H9 (cell line): ENCODE data around the gene CXCL14. TPM values are rescaled to one million over a fixed set of nuclear protein-coding genes. Genes with fewer than 3 reads are reported as not detected.

Source experiments
- DNase-seq: peaks from one replicate; pipeline ENCODE4 v3.0.0-alpha.2; 2017
- H2AFZ ChIP-seq: one replicate; pipeline ENCODE4 v1.6.1; 2013; ENCODE audit warnings: mild to moderate bottlenecking, low read length, control low read depth, moderate library complexity
- H2AK5ac ChIP-seq: 2 replicates; pipeline ENCODE4 v1.6.1; 2013; ENCODE audit warnings: low read length, control low read depth, mixed read lengths; ENCODE audit not compliant: insufficient read length
- H2BK120ac ChIP-seq: one replicate; pipeline ENCODE4 v1.6.1; 2013; ENCODE audit warnings: low read depth, mild to moderate bottlenecking, low read length, control low read depth, inconsistent platforms; ENCODE audit not compliant: poor library complexity, severe bottlenecking
- H2BK12ac ChIP-seq: 2 replicates; pipeline ENCODE4 v1.6.1; 2013; ENCODE audit warnings: low read length, control low read depth, mixed read lengths, low read depth; ENCODE audit not compliant: insufficient read length
- H2BK15ac ChIP-seq: 2 replicates; pipeline ENCODE4 v1.6.1; 2013; ENCODE audit warnings: low read depth, low read length, control low read depth
- H2BK20ac ChIP-seq: one replicate; pipeline ENCODE4 v1.6.1; 2013; ENCODE audit warnings: low read depth, mild to moderate bottlenecking, low read length, control low read depth, inconsistent platforms; ENCODE audit not compliant: poor library complexity, severe bottlenecking
- H2BK5ac ChIP-seq: 2 replicates; pipeline ENCODE4 v1.6.1; 2013; ENCODE audit warnings: low read length, control low read depth, mixed read lengths; ENCODE audit not compliant: insufficient read length
- H3K14ac ChIP-seq: 2 replicates; pipeline ENCODE4 v1.6.1; 2013; ENCODE audit warnings: low read length, control low read depth; ENCODE audit not compliant: insufficient read depth
- H3K18ac ChIP-seq: 2 replicates; pipeline ENCODE4 v1.6.1; 2013; ENCODE audit warnings: low read depth, mild to moderate bottlenecking, mixed read lengths, low read length, control low read depth; ENCODE audit not compliant: insufficient read length
- H3K23ac ChIP-seq: 2 replicates; pipeline ENCODE4 v1.6.1; 2013; ENCODE audit warnings: low read length, control low read depth, mixed read lengths, low read depth; ENCODE audit not compliant: insufficient read length
- H3K23me2 ChIP-seq: 2 replicates; pipeline ENCODE4 v1.6.1; 2013; ENCODE audit warnings: low read depth, mild to moderate bottlenecking, mixed read lengths, low read length, control low read depth; ENCODE audit not compliant: insufficient read length, poor library complexity, severe bottlenecking
- H3K27ac ChIP-seq: 2 replicates; pipeline ENCODE4 v1.5.1; 2013; ENCODE audit warnings: low read length, control low read depth, mixed read lengths, low read depth; ENCODE audit not compliant: insufficient read length
- H3K27me3 ChIP-seq: 2 replicates; pipeline ENCODE4 v1.6.1; 2013; ENCODE audit warnings: low read length, control low read depth, inconsistent platforms; ENCODE audit not compliant: insufficient read depth
- H3K4ac ChIP-seq: 2 replicates; pipeline ENCODE4 v1.6.1; 2013; ENCODE audit warnings: low read depth, mild to moderate bottlenecking, control low read depth, inconsistent platforms, low read length, moderate library complexity
- H3K4me1 ChIP-seq: 2 replicates; pipeline ENCODE4 v1.6.1; 2013; ENCODE audit warnings: low read length, control low read depth, inconsistent platforms; ENCODE audit not compliant: insufficient read depth
- H3K4me2 ChIP-seq: 2 replicates; pipeline ENCODE4 v1.6.1; 2013; ENCODE audit warnings: low read length, control low read depth, mixed read lengths; ENCODE audit not compliant: insufficient read length, insufficient read depth
- H3K56ac ChIP-seq: 2 replicates; pipeline ENCODE4 v1.6.1; 2013; ENCODE audit warnings: low read depth, mild to moderate bottlenecking, mixed read lengths, low read length, control low read depth; ENCODE audit not compliant: insufficient read length
- H3K79me1 ChIP-seq: 2 replicates; pipeline ENCODE4 v1.6.1; 2013; ENCODE audit warnings: low read depth, mild to moderate bottlenecking, moderate library complexity, low read length, control low read depth, inconsistent platforms; ENCODE audit not compliant: insufficient read depth, poor library complexity, severe bottlenecking
- H3K79me2 ChIP-seq: 2 replicates; pipeline ENCODE4 v1.6.1; 2013; ENCODE audit warnings: low read length, control low read depth, inconsistent platforms; ENCODE audit not compliant: insufficient read depth
- H3K9ac ChIP-seq: 2 replicates; pipeline ENCODE4 v1.6.1; 2013; ENCODE audit warnings: low read length, control low read depth, mixed read lengths; ENCODE audit not compliant: insufficient read length; ENCODE audit errors: extremely low read depth
- H3K9me3 ChIP-seq: one replicate; pipeline ENCODE4 v1.6.1; 2013; ENCODE audit warnings: low read depth, low read length, inconsistent platforms; ENCODE audit not compliant: control insufficient read depth
- H3T11ph ChIP-seq: one replicate; pipeline ENCODE4 v1.6.1; 2013; ENCODE audit warnings: mild to moderate bottlenecking, low read length, control low read depth, inconsistent platforms
- H4K20me1 ChIP-seq: one replicate; pipeline ENCODE4 v1.6.1; 2013; ENCODE audit not compliant: control insufficient read depth, insufficient read length, insufficient read depth
- H4K5ac ChIP-seq: 2 replicates; pipeline ENCODE4 v1.6.1; 2013; ENCODE audit warnings: low read depth, mild to moderate bottlenecking, mixed read lengths, low read length, control low read depth; ENCODE audit not compliant: insufficient read length
- H4K8ac ChIP-seq: replicated peaks from 2 replicates; pipeline ENCODE4 v1.6.1; 2013; ENCODE audit warnings: low read length, control low read depth, mixed read lengths, low read depth; ENCODE audit not compliant: insufficient read length
- H4K91ac ChIP-seq: 2 replicates; pipeline ENCODE4 v1.6.1; 2013; ENCODE audit warnings: low read depth, mild to moderate bottlenecking, moderate library complexity, mixed read lengths, low read length, control low read depth; ENCODE audit not compliant: insufficient read length
- H3K27ac Mint-ChIP-seq, 3 experiments: 2 replicates in 2 of 3; 3 replicates in 1 of 3; pipeline ENCODE4 v1.8.0; 2020 to 2021; ENCODE audit warnings: mixed read lengths in 3 of 3, mild to moderate bottlenecking in 1 of 3, moderate library complexity in 1 of 3
- H3K27me3 Mint-ChIP-seq: 2 replicates; pipeline ENCODE4 v1.8.0; 2021; ENCODE audit warnings: low read depth, mild to moderate bottlenecking, moderate library complexity, mixed read lengths
- H3K36me3 Mint-ChIP-seq, 3 experiments: 2 replicates in 2 of 3; 3 replicates in 1 of 3; pipeline ENCODE4 v1.8.0; 2020 to 2021; ENCODE audit warnings: low read depth in 3 of 3, mixed read lengths in 3 of 3; ENCODE audit not compliant: insufficient read depth in 1 of 3
- H3K4me1 Mint-ChIP-seq, 2 experiments: 2 replicates each; pipeline ENCODE4 v1.8.0; 2020; ENCODE audit warnings: mixed read lengths in 2 of 2
- H3K4me3 Mint-ChIP-seq, 2 experiments: 2 replicates in 1 of 2; 3 replicates in 1 of 2; pipeline ENCODE4 v1.8.0; 2020 to 2021; ENCODE audit warnings: mild to moderate bottlenecking in 2 of 2, mixed read lengths in 2 of 2, moderate library complexity in 1 of 2
- H3K9me3 Mint-ChIP-seq, 2 experiments: 2 replicates in 1 of 2; 3 replicates in 1 of 2; pipeline ENCODE4 v1.8.0; 2020; ENCODE audit warnings: mild to moderate bottlenecking in 2 of 2, mixed read lengths in 2 of 2, moderate library complexity in 1 of 2
- WGBS: extraction: QIAGEN DNeasy Blood & Tissue Kit; methylation state at CpG from one replicate; pipeline ENCODE4 v1.1.7; 2013; ENCODE audit warnings: missing lambda C conversion rate, low lambda C conversion rate, mixed read lengths; ENCODE audit not compliant: insufficient read length; ENCODE audit errors: extremely low coverage; 5-methylcytosine and 5-hydroxymethylcytosine counted together
- total RNA-seq: library from RNA; stranded (reverse); gene quantifications from 2 replicates; pipeline ENCODE4 v1.2.1, GENCODE V29; 2021
- TF ChIP-seq, protein P1 (sequence below): fragments of 200-600 bp; sonication (generic); conservative IDR thresholded peaks from 3 replicates; pipeline ENCODE4 v1.8.0; 2021; ENCODE audit warnings: antibody characterized with exemption, mild to moderate bottlenecking

CXCL14 gene
- total RNA-seq, 1 experiment from 2014 or later = 1.1 TPM

DNA sequence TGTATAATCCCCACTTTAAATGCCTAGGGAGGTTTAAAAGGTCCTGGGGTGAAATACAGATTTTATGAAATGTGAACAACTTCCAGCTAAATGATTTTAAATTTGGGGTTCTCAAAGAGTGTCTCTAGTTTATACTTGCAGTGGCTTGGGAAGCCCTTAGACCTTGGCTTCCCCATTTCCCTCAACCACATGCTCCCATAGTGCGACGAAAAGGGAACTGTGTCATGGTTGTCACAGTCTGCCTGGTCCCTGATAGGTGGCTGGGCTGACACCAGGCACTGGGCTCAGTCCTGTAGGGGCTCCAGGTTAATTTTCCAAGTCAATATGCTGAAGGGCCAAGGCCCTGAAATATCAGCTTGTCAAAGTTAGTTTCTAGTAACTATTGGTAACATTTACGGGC, 10.4 kb upstream of the CXCL14 start:
- no peak overlapping the region for H3K23ac ChIP-seq
- Mint-ChIP-seq H3K9me3 (no peaks in the 10 kb centered on the region), H3K27me3 (peaks cover 17% of the 10 kb centered on the region), H3K36me3 (no peaks in the 10 kb centered on the region), H3K4me1 (peaks cover 6 to 12% of the 10 kb centered on the region in 2 experiments), H3K27ac (no peak overlapping the region), H3K4me3 (no peak overlapping the region)
- H2BK120ac ChIP-seq = no peak overlapping the region
- no peak overlapping the region for H4K91ac ChIP-seq
- no peaks in the 10 kb centered on the region for H4K20me1 ChIP-seq
- no peaks in the 10 kb centered on the region for H3K27me3 ChIP-seq
- no peak overlapping the region for H3K14ac ChIP-seq
- no peak overlapping the region for H4K8ac ChIP-seq
- no peak overlapping the region for H2AK5ac ChIP-seq
- H2BK15ac ChIP-seq = no peak overlapping the region
- no peak overlapping the region for H3K56ac ChIP-seq
- H2BK20ac ChIP-seq = no peak overlapping the region
- no peak overlapping the region for H4K5ac ChIP-seq
- no peak overlapping the region for H2BK5ac ChIP-seq
- WGBS = no CpG with 5 or more reads among the region's 3 CpGs
- no peak overlapping the region for H3K9ac ChIP-seq
- H3K79me2 ChIP-seq = no peaks in the 10 kb centered on the region
- H3K4ac ChIP-seq = no peak overlapping the region
- no peaks in the 10 kb centered on the region for H3K9me3 ChIP-seq
- DNase-seq = no peak
- H2BK12ac ChIP-seq = no peak overlapping the region
- no peak overlapping the region for H2AFZ ChIP-seq
- H3K79me1 ChIP-seq = no peaks in the 10 kb centered on the region
- H3K27ac ChIP-seq = no peak overlapping the region
- H3K4me2 ChIP-seq = no peak overlapping the region
- H3K23me2 ChIP-seq = no peaks in the 10 kb centered on the region
- H3T11ph ChIP-seq = no peak overlapping the region
- no peak overlapping the region for H3K18ac ChIP-seq
- no peaks in the 10 kb centered on the region for H3K4me1 ChIP-seq
- TF ChIP-seq, protein P1, sequence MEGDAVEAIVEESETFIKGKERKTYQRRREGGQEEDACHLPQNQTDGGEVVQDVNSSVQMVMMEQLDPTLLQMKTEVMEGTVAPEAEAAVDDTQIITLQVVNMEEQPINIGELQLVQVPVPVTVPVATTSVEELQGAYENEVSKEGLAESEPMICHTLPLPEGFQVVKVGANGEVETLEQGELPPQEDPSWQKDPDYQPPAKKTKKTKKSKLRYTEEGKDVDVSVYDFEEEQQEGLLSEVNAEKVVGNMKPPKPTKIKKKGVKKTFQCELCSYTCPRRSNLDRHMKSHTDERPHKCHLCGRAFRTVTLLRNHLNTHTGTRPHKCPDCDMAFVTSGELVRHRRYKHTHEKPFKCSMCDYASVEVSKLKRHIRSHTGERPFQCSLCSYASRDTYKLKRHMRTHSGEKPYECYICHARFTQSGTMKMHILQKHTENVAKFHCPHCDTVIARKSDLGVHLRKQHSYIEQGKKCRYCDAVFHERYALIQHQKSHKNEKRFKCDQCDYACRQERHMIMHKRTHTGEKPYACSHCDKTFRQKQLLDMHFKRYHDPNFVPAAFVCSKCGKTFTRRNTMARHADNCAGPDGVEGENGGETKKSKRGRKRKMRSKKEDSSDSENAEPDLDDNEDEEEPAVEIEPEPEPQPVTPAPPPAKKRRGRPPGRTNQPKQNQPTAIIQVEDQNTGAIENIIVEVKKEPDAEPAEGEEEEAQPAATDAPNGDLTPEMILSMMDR = no peak
